ENCODE data around the gene SAMM50. TPM values are rescaled to one million over a fixed set of nuclear protein-coding genes. Genes with fewer than 3 reads are reported as not detected.
A peak's percentile ranks its signal among the peaks of the same experiment; 100 is the strongest.

Gene SAMM50
- total RNA-seq, 4 donors from 2014 or later, result 67.4 to 104 (median 72.0) TPM

DNA sequence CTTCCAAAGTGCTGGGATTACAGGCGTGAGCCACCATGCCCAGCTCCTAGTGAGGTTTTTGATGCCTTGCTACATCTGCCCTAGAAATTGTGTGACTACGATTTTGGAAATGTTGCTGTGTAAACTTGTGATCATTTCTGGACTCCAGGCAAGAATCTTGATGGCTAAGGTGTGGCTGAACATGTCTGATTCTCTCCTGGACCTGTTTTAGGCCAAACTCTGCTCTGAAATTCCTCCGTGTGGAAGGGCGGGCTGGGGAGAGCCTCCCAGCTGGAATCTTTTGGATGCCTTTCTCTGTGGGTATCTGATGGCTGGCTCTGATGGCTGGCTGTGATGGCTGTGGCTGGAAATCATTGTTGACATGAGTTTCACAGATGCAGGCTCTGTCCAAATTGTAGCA lies 23.5 kb upstream of the SAMM50 start:
- Histone ChIP-seq H3K27me3 (no peaks in the 10 kb centered on the region), H3K9me3 (no peaks in the 10 kb centered on the region), H3K27ac (no peak overlapping the region), H3K4me1 (no peaks in the 10 kb centered on the region), H3K36me3 (no peaks in the 10 kb centered on the region), H3K4me3 (no peak overlapping the region)
- DNase-seq (no peak), ATAC-seq (no peak)
- intact Hi-C loops (cut with DNase I; ENCODE audit: low total_unique reads), result no loop called here
- TF ChIP-seq, protein P1, sequence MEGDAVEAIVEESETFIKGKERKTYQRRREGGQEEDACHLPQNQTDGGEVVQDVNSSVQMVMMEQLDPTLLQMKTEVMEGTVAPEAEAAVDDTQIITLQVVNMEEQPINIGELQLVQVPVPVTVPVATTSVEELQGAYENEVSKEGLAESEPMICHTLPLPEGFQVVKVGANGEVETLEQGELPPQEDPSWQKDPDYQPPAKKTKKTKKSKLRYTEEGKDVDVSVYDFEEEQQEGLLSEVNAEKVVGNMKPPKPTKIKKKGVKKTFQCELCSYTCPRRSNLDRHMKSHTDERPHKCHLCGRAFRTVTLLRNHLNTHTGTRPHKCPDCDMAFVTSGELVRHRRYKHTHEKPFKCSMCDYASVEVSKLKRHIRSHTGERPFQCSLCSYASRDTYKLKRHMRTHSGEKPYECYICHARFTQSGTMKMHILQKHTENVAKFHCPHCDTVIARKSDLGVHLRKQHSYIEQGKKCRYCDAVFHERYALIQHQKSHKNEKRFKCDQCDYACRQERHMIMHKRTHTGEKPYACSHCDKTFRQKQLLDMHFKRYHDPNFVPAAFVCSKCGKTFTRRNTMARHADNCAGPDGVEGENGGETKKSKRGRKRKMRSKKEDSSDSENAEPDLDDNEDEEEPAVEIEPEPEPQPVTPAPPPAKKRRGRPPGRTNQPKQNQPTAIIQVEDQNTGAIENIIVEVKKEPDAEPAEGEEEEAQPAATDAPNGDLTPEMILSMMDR (IDR thresholded peaks at IDR 0.05 in 4 of 5, conservative IDR thresholded peaks at IDR 0.05 in 1 of 5), result no peak
- TF ChIP-seq POLR2A (IDR thresholded peaks at IDR 0.05), result no peak
- in situ Hi-C loops (cut with MboI; ENCODE audit: low sequenced_read_pairs in 4 of 4), result no loop called here

DNA sequence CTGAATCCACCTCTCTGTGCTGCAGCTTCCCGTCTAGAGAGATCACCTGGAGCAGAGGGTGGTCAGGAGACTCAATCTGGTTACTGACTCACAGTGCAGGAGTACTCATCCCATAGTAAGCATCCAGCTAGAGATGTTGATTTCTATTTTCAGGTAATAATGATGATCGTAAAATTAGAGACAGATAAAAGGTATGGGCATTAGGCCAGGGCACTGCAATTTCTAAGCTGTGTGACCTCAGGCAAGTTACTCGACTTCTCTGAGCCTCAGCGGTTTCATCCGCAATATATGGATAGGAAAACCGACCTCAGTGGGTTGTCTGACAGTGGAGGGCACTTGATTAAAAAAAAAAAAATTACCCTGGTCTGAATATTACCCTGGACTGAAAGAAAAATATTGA lies 13.8 kb upstream of the SAMM50 start:
- Histone ChIP-seq H3K4me1 (no peaks in the 10 kb centered on the region), H3K27ac (no peak overlapping the region), H3K4me3 (no peak overlapping the region), H3K36me3 (no peaks in the 10 kb centered on the region), H3K9me3 (no peaks in the 10 kb centered on the region), H3K27me3 (no peaks in the 10 kb centered on the region)
- no peak for TF ChIP-seq POLR2A (IDR thresholded peaks at IDR 0.05)
- DNase-seq, result no peak
- ATAC-seq, result no peak
- in situ Hi-C loops (cut with MboI; ENCODE audit: low sequenced_read_pairs in 4 of 4), result no loop called here
- intact Hi-C loops (cut with DNase I; ENCODE audit: low total_unique reads), result no loop called here

DNA sequence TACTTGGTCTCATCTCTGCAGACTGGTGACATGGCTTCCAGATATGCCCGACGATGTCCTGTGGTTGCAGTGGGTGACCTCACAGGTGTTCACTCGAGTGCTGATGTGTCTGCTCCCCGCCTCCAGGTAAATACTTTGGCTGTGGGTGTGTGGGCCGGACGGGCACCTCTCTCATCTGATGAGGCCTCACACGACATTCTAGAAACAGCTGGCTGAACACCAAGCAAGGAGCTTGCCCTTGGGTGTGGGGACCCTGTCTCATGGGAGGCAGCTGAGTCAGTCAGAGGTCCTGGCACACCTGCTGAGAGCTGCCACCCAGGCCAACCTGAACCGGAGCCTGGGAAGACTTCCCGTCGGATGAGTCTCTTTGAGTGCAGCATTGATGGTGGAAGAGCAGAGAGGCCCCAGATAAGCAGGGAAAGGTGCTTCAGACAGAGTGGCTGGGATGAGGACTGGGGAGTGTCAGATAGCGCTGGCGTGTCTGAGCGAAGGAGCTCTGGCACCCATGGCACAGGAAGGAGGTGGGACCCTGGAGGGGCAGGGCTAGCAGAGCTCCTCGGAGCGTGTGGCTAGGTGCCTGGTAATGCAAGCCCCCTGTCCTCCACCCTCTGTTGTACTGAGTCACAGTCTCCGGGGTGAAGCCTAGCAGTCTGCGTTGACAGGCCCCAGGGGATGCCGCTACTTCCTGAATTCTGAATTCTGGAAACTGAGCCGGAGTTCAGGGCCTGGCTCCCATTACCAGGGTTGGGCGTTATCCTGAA lies 10.4 kb upstream of the SAMM50 start:
- Histone ChIP-seq H3K9me3 (no peaks in the 10 kb centered on the region), H3K4me1 (no peaks in the 10 kb centered on the region), H3K27ac (no peak overlapping the region), H3K4me3 (no peak overlapping the region), H3K27me3 (no peaks in the 10 kb centered on the region), H3K36me3 (no peaks in the 10 kb centered on the region)
- no peak for ATAC-seq
- no peak for TF ChIP-seq POLR2A (IDR thresholded peaks at IDR 0.05)
- TF ChIP-seq, protein P1 (IDR thresholded peaks at IDR 0.05 in 4 of 5, conservative IDR thresholded peaks at IDR 0.05 in 1 of 5), result no peak
- in situ Hi-C loops (cut with MboI; ENCODE audit: low sequenced_read_pairs in 4 of 4) (no loop called here), intact Hi-C loops (cut with DNase I; ENCODE audit: low total_unique reads) (no loop called here)
- no peak for DNase-seq

DNA sequence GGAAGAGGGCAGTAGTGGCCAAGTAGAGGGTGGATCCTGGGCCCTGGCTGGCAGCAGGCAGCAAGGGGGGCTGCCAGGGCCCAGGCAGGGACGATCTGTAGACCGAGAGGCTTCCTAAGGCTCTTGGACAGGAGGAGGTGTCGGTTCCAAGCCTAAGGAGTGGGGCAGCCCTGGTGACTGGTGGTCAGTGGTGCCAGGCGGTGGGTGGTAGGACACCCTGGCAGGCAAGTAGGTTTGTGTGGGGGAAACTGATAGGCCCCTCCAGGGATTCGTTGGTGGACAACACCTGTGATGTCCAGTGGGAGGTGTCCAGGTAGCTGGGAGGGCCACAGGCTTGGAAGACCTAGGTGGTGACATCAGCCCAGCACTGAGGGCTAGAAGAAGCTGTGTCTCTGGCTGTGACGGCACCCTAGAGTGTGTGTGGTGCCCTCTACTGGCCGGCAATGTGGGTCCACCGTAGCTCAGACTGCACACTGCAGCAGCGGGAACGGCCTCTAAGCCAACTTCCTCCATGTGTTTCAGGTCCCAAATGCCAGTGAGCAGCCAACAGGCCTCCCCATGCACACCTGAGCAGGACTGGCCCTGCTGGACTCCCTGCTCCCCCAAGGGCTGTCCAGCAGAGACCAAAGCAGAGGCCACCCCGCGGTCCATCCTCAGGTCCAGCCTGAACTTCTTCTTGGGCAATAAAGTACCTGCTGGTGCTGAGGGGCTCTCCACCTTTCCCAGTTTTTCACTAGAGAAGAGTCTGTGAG lies 9.4 kb upstream of the SAMM50 start:
- Histone ChIP-seq H3K4me3 (no peak overlapping the region), H3K27me3 (no peaks in the 10 kb centered on the region), H3K9me3 (no peaks in the 10 kb centered on the region), H3K27ac (no peak overlapping the region), H3K4me1 (no peaks in the 10 kb centered on the region), H3K36me3 (no peaks in the 10 kb centered on the region)
- ATAC-seq (peak; percentile 61 to 72), DNase-seq (peak in 1 of 2 donors; percentile 33)
- intact Hi-C loops (cut with DNase I; ENCODE audit: low total_unique reads) (no loop called here), in situ Hi-C loops (cut with MboI; ENCODE audit: low sequenced_read_pairs in 4 of 4) (no loop called here)
- TF ChIP-seq, protein P1 (IDR thresholded peaks at IDR 0.05 in 4 of 5, conservative IDR thresholded peaks at IDR 0.05 in 1 of 5), result peak; percentile 6 to 57 (median 44)
- TF ChIP-seq POLR2A (IDR thresholded peaks at IDR 0.05), result no peak

DNA sequence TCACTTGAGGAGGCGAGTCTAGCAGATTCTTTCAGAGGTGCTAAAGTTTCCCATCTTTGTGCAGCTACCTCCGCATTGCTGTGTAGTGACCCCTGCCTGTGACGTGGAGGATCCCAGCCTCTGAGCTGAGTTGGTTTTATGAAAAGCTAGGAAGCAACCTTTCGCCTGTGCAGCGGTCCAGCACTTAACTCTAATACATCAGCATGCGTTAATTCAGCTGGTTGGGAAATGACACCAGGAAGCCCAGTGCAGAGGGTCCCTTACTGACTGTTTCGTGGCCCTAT lies 8.9 kb upstream of the SAMM50 start:
- in situ Hi-C loops (cut with MboI; ENCODE audit: low sequenced_read_pairs in 4 of 4), result no loop called here
- TF ChIP-seq, protein P1 (IDR thresholded peaks at IDR 0.05 in 4 of 5, conservative IDR thresholded peaks at IDR 0.05 in 1 of 5), result no peak
- TF ChIP-seq POLR2A (IDR thresholded peaks at IDR 0.05), result no peak
- DNase-seq, result no peak
- no peak for ATAC-seq
- H3K9me3 ChIP-seq, result no peaks in the 10 kb centered on the region
- no peaks in the 10 kb centered on the region for H3K36me3 ChIP-seq
- no peaks in the 10 kb centered on the region for H3K27me3 ChIP-seq
- no peak overlapping the region for H3K4me3 ChIP-seq
- H3K4me1 ChIP-seq, result no peaks in the 10 kb centered on the region
- intact Hi-C loops (cut with DNase I; ENCODE audit: low total_unique reads), result no loop called here
- H3K27ac ChIP-seq, result no peak overlapping the region

Data from gastrocnemius medialis (tissue), 4 donors.